T-helper 22 cell (primary cell): ENCODE measurements around the gene ZNF674.

Source experiments
- DNase-seq: peaks from one replicate; pipeline ENCODE4 v3.0.0-alpha.2; 2020; ENCODE audit warnings: low read depth

The ZNF674 gene

GRCh38 chrX:46545111-46546005 lies at the start of gene ZNF674:
ZNF674 (minus strand) TSS chrX:46545421; CDS start chrX:46542087, 3,334 bp downstream.
- DNase-seq = peak; percentile 88

DNA sequence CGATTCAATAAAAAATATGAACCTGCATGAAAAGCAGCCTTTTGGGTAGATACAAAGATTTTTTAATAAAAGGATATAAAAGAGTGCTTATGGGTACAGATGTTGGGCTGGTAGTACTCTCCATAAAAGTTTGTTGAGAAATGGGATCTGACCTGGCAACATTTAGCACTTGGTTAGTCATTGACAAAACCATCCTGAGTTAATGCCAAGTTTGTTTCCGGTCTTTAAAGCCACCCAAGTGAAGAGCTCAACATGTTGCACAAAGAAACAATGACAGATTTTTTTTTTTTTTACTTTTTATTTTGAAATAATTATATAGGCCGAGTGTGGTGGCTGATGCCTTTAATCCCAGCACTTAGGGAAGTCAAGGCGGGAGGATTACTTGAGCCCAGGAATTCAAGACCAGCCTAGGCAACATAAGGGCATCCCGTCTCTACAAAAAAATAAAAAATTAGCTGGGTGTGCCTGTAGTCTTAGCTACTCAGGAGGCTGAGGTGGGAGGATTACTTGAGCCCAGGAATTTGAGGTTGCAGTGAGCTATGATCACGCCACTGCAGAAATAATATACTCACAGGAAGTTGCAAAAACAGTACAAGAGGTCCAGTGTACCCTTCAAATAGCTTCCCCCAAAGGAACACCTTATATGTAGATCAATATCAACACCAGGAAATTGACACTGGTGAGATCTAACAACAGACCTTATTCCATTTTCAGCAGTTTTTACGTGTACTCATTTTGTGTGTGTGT lies 44.9 kb upstream of the ZNF674 start:
- no peak for DNase-seq

GRCh38 chrX:46588263-46588662 lies 43.0 kb upstream of the ZNF674 start:
- peak; percentile 21 for DNase-seq

DNA sequence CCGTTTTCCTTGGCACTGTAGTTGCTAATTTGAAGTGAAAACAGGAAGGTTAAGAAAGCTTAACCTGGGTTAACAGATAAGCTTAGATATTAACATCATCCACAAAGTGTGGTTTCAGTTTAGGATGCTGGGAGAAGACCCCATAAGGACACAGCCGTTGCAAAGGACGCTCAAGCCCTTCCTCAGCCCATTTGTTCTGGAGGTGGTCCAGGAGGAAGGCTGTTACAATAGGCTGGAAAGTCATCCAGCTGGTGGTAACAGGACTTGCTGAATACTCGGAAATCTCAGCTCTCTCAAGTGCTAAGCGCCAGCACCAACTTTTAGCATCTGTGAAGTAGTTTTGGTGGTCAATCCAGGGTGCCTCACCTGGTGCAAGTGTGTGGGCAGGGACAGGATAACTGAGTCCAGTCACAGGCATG lies 42.5 kb upstream of the ZNF674 start:
- no peak for DNase-seq

- no peak for DNase-seq
Observed at GRCh38 chrX:46587158-46587557, 41.9 kb upstream of the ZNF674 start.

DNA sequence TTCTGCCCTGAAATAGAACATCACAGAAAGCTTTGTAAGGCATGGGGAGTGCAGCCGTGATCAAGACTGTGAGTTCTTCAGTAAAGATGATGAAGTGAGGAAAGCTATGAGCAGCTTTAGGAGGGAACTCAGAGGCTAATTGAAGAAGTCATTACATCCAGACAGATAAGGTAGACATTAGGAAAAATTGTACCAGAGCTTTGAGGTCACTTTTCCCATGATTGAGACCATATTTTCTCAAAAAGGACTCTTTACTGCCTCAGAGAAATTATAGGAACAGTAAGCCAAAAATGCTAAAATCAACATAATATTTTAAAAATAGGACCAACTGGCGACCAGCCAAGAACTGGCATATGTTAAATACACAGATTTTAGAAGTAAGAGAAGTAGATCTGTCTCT lies 39.5 kb upstream of the ZNF674 start:
- DNase-seq = no peak

- DNase-seq = no peak
Observed at GRCh38 chrX:46582966-46583365, 37.7 kb upstream of the ZNF674 start.

DNA sequence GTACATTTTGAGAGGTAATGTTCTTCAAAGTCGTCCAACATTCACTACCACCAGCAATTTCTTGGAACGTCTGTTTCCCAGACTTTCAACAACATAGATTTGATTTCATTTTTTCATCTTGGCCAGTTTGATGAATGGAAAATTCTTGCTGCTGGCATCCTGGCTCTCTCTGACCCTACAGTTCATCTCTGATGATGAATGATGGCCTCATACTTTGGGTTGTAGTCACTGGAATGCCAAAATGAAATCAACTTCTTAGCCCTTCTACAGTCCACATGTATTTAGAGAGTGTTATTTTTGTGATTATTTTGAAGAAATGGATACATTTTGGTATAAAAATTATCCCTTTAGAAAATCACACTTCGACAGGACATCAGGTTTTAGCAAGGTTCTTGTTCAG lies 37.1 kb upstream of the ZNF674 start:
- DNase-seq = no peak

DNA sequence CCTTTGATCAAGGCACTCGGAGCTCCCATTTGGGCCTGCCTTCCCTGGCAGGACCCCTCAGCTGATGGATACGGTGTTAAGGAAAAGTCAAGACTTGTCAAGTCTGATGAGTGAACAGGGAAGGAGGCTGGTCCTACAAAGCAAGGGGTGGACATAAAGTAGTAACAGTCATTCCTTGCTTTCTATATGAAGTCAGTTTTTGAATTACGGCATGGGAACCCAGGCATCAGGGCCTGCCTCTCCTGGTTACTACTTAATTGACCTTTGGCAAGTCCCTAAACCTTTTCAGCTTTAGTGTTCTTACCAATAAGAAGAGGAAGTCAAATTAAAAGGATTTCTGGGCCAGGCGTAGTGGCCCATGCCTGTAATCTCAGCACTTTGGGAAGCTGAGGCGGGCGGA lies 35.4 kb upstream of the ZNF674 start:
- DNase-seq = no peak

DNA sequence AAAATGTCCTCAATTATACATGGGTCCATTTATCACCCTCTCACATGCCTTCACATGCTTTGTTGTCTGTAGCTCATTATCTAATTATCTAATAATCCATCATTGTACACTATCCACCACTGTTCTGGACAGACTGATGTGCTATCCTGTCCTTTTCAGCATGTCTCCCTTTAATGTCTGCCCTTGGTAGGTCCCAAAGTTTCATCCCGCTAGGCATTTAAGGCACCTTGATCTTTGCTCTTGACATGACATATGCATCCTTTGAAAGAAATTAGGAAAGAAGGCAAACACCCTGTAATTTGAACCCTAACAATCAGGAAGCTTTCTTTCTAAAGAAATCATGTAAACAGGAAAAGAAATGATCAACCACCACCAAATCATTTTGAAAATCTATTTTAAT lies 34.0 kb upstream of the ZNF674 start:
- no peak for DNase-seq

DNA sequence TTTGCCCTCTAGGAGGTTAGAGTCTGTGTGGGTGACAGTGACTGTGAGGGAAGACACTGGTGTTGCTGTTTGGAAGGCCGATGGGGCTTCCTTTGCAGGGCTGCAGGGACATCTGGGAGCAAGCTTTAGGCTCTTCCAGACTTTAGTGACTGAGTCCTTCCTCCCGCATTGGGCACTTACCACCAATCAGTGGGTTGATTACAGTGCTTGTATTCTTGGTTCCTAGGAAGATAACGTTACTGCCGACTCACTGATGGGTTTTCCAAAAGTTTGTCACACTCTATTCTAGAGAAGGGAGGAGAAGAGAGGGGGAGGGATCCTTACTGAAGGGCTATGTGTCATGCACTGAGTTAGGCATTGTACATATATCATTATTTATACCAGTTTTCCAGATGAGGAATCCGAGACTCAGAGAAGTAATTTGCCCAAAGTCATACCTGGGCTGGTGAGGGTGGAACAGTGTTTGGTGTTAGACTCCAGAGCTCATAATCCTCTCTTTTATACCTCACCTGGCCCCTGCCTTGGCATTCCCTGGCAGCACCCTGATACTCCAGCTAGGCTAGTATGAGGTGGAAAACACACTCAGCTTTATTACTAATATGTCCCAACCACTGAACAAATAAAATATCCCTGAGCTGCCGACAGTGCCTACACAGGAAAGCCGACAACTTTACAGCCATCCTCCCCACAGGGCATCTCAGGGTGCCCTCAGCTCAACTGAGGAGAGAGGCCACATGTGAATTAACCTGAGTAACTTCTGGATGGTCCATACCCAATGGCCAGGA lies 32.2 kb upstream of the ZNF674 start:
- DNase-seq = no peak

DNA sequence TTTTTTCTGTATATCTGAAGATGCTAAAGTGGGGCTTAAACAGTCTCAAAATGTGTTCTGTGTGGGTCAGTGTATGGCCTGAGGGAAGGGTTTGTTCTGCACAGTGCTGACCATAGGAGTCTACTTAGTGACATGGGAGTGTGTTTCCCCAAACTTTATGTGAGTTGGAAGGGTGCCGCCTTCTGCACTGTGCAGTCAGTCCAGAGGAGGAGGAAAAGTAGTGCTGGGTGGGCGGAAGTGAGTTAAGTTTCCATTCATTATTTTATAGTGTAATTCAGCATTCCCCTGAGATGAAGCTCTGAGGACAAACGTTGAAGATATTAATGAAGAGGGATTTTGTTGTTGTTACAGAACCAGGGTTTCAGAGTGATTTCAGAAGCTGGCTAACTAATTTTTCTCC lies 31.2 kb upstream of the ZNF674 start:
- no peak for DNase-seq

DNA sequence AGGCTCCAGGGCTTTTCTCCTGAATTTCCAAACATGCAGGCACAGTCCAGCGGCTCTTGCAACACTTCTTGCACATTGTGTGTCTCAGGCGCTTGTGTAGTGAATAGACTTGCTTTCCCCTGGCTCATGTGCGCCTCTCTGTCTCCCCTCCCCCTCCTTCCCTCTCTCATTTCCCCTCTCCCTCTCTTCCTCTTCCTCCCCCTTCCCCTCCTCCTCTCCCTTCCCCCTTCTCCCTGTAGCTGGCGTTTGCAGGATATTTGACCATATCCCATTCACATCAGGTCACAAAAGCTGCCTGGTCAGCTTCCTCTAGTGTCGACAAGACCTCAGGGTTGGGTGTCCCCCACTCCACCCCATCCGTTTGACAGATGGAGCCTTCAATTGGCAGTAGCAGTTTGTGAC lies 30.8 kb upstream of the ZNF674 start:
- no peak for DNase-seq

- no peak for DNase-seq
Observed at GRCh38 chrX:46575586-46575985, 30.4 kb upstream of the ZNF674 start.

DNA sequence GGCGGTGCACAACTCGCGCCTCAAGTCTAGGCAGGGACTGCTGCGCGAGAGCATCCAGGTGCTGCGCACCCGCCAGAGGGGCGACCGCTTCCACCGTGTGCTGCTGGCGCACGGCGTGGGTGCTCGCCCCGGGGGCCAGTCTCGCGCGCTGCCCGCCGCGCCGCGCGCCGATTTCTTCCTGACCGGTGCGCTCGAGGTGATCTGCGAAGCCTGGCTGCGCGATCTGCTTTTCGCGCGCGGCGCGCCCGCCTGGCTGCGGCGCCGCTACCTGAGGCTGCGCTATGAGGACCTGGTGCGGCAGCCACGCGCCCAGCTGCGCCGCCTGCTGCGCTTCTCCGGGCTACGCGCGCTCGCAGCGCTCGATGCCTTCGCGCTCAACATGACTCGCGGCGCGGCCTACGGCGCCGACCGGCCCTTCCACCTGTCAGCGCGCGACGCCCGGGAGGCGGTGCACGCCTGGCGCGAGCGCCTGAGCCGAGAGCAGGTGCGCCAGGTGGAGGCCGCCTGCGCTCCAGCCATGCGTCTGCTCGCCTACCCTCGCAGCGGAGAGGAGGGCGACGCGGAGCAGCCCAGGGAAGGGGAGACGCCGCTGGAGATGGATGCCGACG lies 29.7 kb upstream of the ZNF674 start:
- DNase-seq = peak; percentile 19

DNA sequence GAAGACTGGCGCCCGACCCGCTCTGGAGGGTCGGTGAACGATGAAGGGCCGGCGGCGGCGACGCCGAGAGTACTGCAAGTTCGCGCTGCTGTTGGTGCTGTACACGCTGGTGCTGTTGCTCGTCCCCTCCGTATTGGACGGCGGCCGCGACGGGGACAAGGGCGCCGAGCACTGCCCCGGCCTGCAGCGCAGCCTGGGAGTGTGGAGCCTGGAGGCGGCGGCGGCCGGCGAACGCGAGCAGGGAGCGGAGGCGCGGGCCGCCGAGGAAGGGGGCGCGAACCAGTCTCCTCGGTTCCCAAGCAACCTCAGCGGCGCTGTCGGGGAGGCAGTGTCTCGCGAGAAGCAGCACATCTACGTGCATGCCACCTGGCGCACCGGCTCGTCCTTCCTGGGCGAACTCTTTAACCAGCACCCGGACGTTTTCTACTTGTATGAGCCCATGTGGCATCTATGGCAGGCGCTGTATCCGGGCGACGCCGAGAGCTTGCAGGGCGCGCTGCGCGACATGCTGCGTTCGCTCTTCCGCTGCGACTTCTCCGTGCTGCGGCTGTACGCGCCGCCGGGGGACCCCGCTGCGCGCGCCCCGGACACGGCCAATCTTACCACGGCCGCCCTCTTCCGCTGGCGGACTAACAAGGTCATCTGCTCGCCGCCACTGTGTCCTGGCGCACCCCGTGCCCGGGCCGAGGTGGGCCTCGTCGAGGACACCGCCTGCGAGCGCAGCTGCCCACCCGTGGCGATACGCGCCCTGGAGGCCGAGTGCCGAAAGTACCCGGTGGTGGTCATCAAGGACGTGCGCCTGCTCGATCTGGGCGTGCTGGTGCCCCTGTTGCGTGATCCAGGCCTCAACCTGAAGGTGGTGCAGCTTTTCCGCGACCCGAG lies 28.9 kb upstream of the ZNF674 start:
- DNase-seq = peak; percentile 70

- peak; percentile 56 for DNase-seq
Observed at GRCh38 chrX:46573331-46573891, 28.2 kb upstream of the ZNF674 start, which contains the start of gene CHST7. CHST7 (plus strand) TSS chrX:46573765; CDS start chrX:46573932, 167 bp downstream.

DNA sequence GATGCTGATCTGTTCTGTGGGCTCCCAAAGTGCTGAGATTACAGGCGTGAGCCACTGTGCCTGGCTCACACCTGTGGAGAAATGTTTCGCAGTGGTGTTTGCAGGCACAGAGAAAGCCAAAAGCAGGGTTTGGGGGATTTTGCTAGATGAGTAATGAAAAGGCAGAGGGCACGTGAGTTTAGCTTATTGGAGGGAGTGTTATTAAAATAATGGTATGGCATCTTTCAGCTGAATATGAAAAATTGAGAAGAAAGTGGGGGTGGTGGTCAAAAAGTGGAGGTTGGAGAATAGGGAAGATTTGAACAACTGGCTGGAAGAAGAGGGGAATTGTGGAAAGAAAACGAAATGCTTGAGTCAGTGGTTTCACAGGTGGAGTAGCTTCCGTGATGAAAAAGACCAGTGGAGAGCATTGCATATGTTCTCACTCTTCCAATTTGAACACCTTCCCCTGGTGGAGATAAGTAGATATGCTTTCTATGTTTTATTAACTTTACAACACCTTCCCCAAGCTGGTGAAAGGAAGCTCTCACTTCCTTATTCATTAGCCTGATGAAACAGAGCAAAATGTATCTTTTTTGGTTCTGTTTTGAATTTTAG lies 27.2 kb upstream of the ZNF674 start:
- peak; percentile 34 for DNase-seq

DNA sequence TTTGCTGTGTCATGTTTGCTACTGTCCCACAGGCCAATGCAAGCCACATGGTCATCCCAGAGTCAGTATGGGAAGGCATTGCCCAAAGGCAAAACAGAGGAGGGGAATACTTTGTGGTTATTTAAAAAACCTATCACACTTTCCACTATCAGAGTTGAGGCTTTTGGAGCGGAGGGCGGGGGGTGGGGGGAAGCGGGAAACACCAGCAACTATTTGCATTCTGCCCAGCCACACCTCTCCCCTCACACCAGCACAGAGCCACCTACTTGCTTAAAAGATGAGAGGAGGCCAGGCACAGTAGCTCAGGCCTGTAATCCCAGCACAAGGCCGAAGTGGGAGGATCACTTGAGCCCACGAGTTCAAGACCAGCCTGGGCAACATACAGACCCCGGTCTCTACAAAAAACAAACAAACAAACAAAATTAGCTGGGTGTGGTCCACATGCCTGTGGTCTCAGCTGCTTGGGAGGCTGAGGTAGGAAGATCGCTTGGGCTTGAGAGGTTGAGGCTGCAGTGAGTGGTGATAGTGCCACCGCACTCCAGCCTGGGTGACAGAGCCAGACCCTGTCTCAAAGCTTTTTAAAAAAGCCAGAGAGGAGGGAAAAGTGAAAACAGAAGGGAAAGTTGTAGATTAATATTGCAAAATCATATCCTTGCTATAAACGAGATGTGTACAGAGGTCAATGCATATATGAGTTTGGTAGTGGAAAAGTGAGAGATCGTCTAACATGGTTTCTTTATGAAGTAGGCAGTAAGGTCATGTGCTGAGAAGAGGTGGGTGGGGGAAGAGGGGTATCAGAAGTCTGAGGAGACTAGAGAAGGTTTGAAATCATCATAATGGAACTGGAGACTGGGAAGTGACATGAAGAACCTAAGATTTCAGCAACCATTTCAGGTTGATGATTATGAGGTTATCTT lies 26.5 kb upstream of the ZNF674 start:
- no peak for DNase-seq
